Measurements from ENCODE around the gene UGT2B15. TPM values are rescaled to one million over a fixed set of nuclear protein-coding genes. Genes with fewer than 3 reads are reported as not detected.
"Not testable (repeated sequence)": the region's sequence is repeated elsewhere in the genome, so short reads cannot be mapped to it uniquely, and the experiment has no call there.

UGT2B15 gene
- total and polyA plus RNA-seq, 3 donors from 2014 or later = 0.50 to 1.3 TPM; not detected in 1

- no peaks in the 10 kb centered on the region for H3K9me3 ChIP-seq
- intact Hi-C loops (cut with DNase I; ENCODE audit: low total_unique reads) = no loop called here
- no peak overlapping the region for H3K27ac ChIP-seq
- no peaks in the 10 kb centered on the region for H3K27me3 ChIP-seq
- H3K36me3 ChIP-seq (ENCODE audit: low read depth, missing control alignments) = no peaks in the 10 kb centered on the region
- DNase-seq = no peak
- no peaks in the 10 kb centered on the region for H3K4me1 ChIP-seq
- WGBS, 2 donors = 30 to 52% methylated on average over 1 of the region's 1 CpG
- no peak overlapping the region for H3K4me3 ChIP-seq
- TF ChIP-seq CTCF (IDR thresholded peaks at IDR 0.05) (no peak), POLR2A (IDR thresholded peaks at IDR 0.05) (no peak)
These were observed 18.5 kb downstream of the UGT2B15 start for GRCh38 chr4:68651932-68652331.

GRCh38 chr4:68630371-68630770, 40.1 kb downstream of the UGT2B15 start:
- Histone ChIP-seq H3K4me3 (no peak overlapping the region), H3K27me3 (no peaks in the 10 kb centered on the region), H3K27ac (no peak overlapping the region), H3K9me3 (no peaks in the 10 kb centered on the region), H3K4me1 (no peaks in the 10 kb centered on the region), H3K36me3 (ENCODE audit: low read depth, missing control alignments) (no peaks in the 10 kb centered on the region)
- intact Hi-C loops (cut with DNase I; ENCODE audit: low total_unique reads) = no loop called here
- 68 to 80% methylated on average over 3 of the region's 3 CpGs for WGBS, 2 donors
- TF ChIP-seq CTCF (IDR thresholded peaks at IDR 0.05) (no peak), POLR2A (IDR thresholded peaks at IDR 0.05) (no peak)
- DNase-seq = no peak

GRCh38 chr4:68622731-68623130, 47.7 kb downstream of the UGT2B15 start:
- WGBS, 2 donors = 83 to 94% methylated on average over 2 of the region's 2 CpGs

GRCh38 chr4:68617003-68617698, 53.3 kb downstream of the UGT2B15 start:
- no peak overlapping the region for H3K27ac ChIP-seq
- intact Hi-C loops (cut with DNase I; ENCODE audit: low total_unique reads) = no loop called here
- H3K4me1 ChIP-seq = no peaks in the 10 kb centered on the region
- H3K9me3 ChIP-seq = no peaks in the 10 kb centered on the region
- H3K36me3 ChIP-seq (ENCODE audit: low read depth, missing control alignments) = no peaks in the 10 kb centered on the region
- no peak for TF ChIP-seq POLR2A (IDR thresholded peaks at IDR 0.05)
- TF ChIP-seq CTCF (IDR thresholded peaks at IDR 0.05) = no peak
- DNase-seq = no peak
- H3K4me3 ChIP-seq = no peak overlapping the region
- H3K27me3 ChIP-seq = no peaks in the 10 kb centered on the region

More at GRCh38 chr4:68622731-68623130, 47.7 kb downstream of the UGT2B15 start:
- intact Hi-C loops (cut with DNase I; ENCODE audit: low total_unique reads); H3K27me3 ChIP-seq; H3K4me3 ChIP-seq; H3K27ac ChIP-seq; H3K4me1 ChIP-seq; DNase-seq; H3K9me3 ChIP-seq; H3K36me3 ChIP-seq (ENCODE audit: low read depth, missing control alignments): not testable (repeated sequence)

GRCh38 chr4:68615699-68616422, 54.6 kb downstream of the UGT2B15 start:
- no peak for DNase-seq
- 86 to 88% methylated on average over 11 of the region's 11 CpGs for WGBS, 2 donors
- no peak overlapping the region for H3K4me3 ChIP-seq
- TF ChIP-seq POLR2A (IDR thresholded peaks at IDR 0.05) (no peak), CTCF (IDR thresholded peaks at IDR 0.05) (no peak)
- intact Hi-C loops (cut with DNase I; ENCODE audit: low total_unique reads) = no loop called here
- H3K4me1 ChIP-seq = no peaks in the 10 kb centered on the region
- no peaks in the 10 kb centered on the region for H3K27me3 ChIP-seq
- H3K9me3 ChIP-seq = no peaks in the 10 kb centered on the region
- H3K36me3 ChIP-seq (ENCODE audit: low read depth, missing control alignments) = no peaks in the 10 kb centered on the region
- no peak overlapping the region for H3K27ac ChIP-seq

All from testis (tissue), 3 donors.